ENCODE results near the gene KRTAP26-1.

The KRTAP26-1 gene

DNA sequence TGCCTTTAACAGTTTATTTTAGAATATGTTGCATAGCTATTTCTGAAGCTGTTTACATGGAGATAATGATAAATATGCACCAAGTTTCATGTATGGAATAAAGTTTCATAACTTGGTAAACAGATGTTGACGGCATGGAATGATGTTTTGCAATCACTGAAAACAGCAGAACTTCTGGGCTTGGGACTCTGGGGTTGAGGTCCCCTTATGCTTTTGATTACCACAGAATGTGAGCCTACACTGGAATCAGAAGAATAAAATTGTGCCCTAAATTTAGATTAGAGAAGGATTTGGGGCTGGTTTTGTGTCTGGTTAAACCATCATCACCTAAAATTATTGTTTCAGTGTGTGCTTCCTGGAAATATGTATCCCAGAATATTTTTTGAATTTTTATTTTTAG lies 48.5 kb downstream of the KRTAP26-1 start:
- FAIRE-seq (no peak), DNase-seq (ENCODE audit: insufficient read length, low spot score) (no peak)
- no peak for TF ChIP-seq CTCF (IDR thresholded peaks at IDR 0.05; ENCODE audit: insufficient read depth, missing control alignments)

GRCh38 chr21:30271156-30271555 lies 49.0 kb downstream of the KRTAP26-1 start:
- DNase-seq (ENCODE audit: insufficient read length, low spot score) (no peak), FAIRE-seq (no peak)
- no peak for TF ChIP-seq CTCF (IDR thresholded peaks at IDR 0.05; ENCODE audit: insufficient read depth, missing control alignments)

GRCh38 chr21:30269803-30270530 lies 50.1 kb downstream of the KRTAP26-1 start:
- FAIRE-seq (no peak), DNase-seq (ENCODE audit: insufficient read length, low spot score) (no peak)
- TF ChIP-seq CTCF (IDR thresholded peaks at IDR 0.05; ENCODE audit: insufficient read depth, missing control alignments) = no peak
